ENCODE results near the gene AP1G2. TPM values are rescaled to one million over a fixed set of nuclear protein-coding genes. Genes with fewer than 3 reads are reported as not detected.
A peak's percentile ranks its signal among the peaks of the same experiment; 100 is the strongest.

AP1G2 gene
- 27.5 and 32.6 TPM in 2 replicates for total RNA-seq
- long read RNA-seq, partial matches to known transcripts = 0 of 10 reads
- long read RNA-seq, other reads (novel, unspliced or antisense) = 10 of 10 reads

GRCh38 chr14:23567186-23568020 lies at the start of gene AP1G2:
AP1G2 (minus strand) TSS chr14:23567791; CDS start chr14:23567314, 477 bp downstream.
- no peak for TF ChIP-seq CTCF (IDR thresholded peaks at IDR 0.05)
- Mint-ChIP-seq H3K4me1 (ENCODE audit: unreplicated experiment) (peaks cover 23% of the 10 kb centered on the region), H3K9me3 (ENCODE audit: unreplicated experiment) (no peaks in the 10 kb centered on the region), H3K27ac (ENCODE audit: unreplicated experiment) (peak within 1 kb of the TSS; percentile 88), H3K36me3 (ENCODE audit: unreplicated experiment) (no peaks in the 10 kb centered on the region), H3K4me3 (ENCODE audit: unreplicated experiment) (peak within 1 kb of the TSS; percentile 94), H3K27me3 (ENCODE audit: unreplicated experiment) (peaks cover 13% of the 10 kb centered on the region)
- DNase-seq (ENCODE audit: extremely low spot score, unreplicated experiment) = no peak

- Mint-ChIP-seq H3K27me3 (ENCODE audit: unreplicated experiment) (peaks cover 32% of the 10 kb centered on the region), H3K4me1 (ENCODE audit: unreplicated experiment) (no peaks in the 10 kb centered on the region), H3K27ac (ENCODE audit: unreplicated experiment) (no peak overlapping the region), H3K9me3 (ENCODE audit: unreplicated experiment) (no peaks in the 10 kb centered on the region), H3K36me3 (ENCODE audit: unreplicated experiment) (no peaks in the 10 kb centered on the region), H3K4me3 (ENCODE audit: unreplicated experiment) (no peak overlapping the region)
- no peak for DNase-seq (ENCODE audit: extremely low spot score, unreplicated experiment)
- TF ChIP-seq CTCF (IDR thresholded peaks at IDR 0.05) = no peak
These were observed 48.3 kb upstream of the AP1G2 start for GRCh38 chr14:23615856-23616255.

- H3K36me3 Mint-ChIP-seq (ENCODE audit: unreplicated experiment) = no peaks in the 10 kb centered on the region
- no peaks in the 10 kb centered on the region for H3K9me3 Mint-ChIP-seq (ENCODE audit: unreplicated experiment)
- no peak overlapping the region for H3K27ac Mint-ChIP-seq (ENCODE audit: unreplicated experiment)
- DNase-seq (ENCODE audit: extremely low spot score, unreplicated experiment) = peak; percentile 66
- peaks cover 29% of the 10 kb centered on the region for H3K27me3 Mint-ChIP-seq (ENCODE audit: unreplicated experiment)
- no peak overlapping the region for H3K4me3 Mint-ChIP-seq (ENCODE audit: unreplicated experiment)
- TF ChIP-seq CTCF (IDR thresholded peaks at IDR 0.05) = no peak
- H3K4me1 Mint-ChIP-seq (ENCODE audit: unreplicated experiment) = no peaks in the 10 kb centered on the region
These were observed 46.8 kb upstream of the AP1G2 start for GRCh38 chr14:23614395-23614828.

GRCh38 chr14:23613242-23614070 lies 45.9 kb upstream of the AP1G2 start:
- Mint-ChIP-seq H3K4me3 (ENCODE audit: unreplicated experiment) (no peak overlapping the region), H3K9me3 (ENCODE audit: unreplicated experiment) (no peaks in the 10 kb centered on the region), H3K36me3 (ENCODE audit: unreplicated experiment) (no peaks in the 10 kb centered on the region), H3K27ac (ENCODE audit: unreplicated experiment) (no peak overlapping the region), H3K27me3 (ENCODE audit: unreplicated experiment) (peaks cover 30% of the 10 kb centered on the region), H3K4me1 (ENCODE audit: unreplicated experiment) (no peaks in the 10 kb centered on the region)
- no peak for TF ChIP-seq CTCF (IDR thresholded peaks at IDR 0.05)
- peak; percentile 34 for DNase-seq (ENCODE audit: extremely low spot score, unreplicated experiment)

- Mint-ChIP-seq H3K4me1 (ENCODE audit: unreplicated experiment) (no peaks in the 10 kb centered on the region), H3K9me3 (ENCODE audit: unreplicated experiment) (no peaks in the 10 kb centered on the region), H3K27ac (ENCODE audit: unreplicated experiment) (no peak overlapping the region), H3K27me3 (ENCODE audit: unreplicated experiment) (peaks cover 25% of the 10 kb centered on the region), H3K36me3 (ENCODE audit: unreplicated experiment) (no peaks in the 10 kb centered on the region), H3K4me3 (ENCODE audit: unreplicated experiment) (no peak overlapping the region)
- DNase-seq (ENCODE audit: extremely low spot score, unreplicated experiment) = no peak
- TF ChIP-seq CTCF (IDR thresholded peaks at IDR 0.05) = no peak
These were observed 45.2 kb upstream of the AP1G2 start for GRCh38 chr14:23612802-23613201.
